Activated CD8-positive, alpha-beta memory T cell treated with anti-CD3 and anti-CD28 coated beads, Interleukin-2, amount 50 U/mL, for 4 hours (primary cell): ENCODE results near the gene PRKCH.
"Not testable (repeated sequence)": the region's sequence is repeated elsewhere in the genome, so short reads cannot be mapped to it uniquely, and the experiment has no call there.

Experiments used
- DNase-seq: peaks from one replicate; pipeline ENCODE4 v3.0.0-alpha.2; 2020

PRKCH gene

GRCh38 chr14:61396694-61397093 lies 75.3 kb downstream of the PRKCH start:
- DNase-seq = no peak

GRCh38 chr14:61397615-61398014 lies 76.2 kb downstream of the PRKCH start:
- no peak for DNase-seq

GRCh38 chr14:61398221-61398620 lies 76.8 kb downstream of the PRKCH start:
- DNase-seq = no peak

GRCh38 chr14:61399365-61399764 lies 78.0 kb downstream of the PRKCH start:
- no peak for DNase-seq

GRCh38 chr14:61401461-61401860 lies 80.1 kb downstream of the PRKCH start:
- no peak for DNase-seq

- DNase-seq = no peak
Measured at GRCh38 chr14:61403411-61403810, 82.0 kb downstream of the PRKCH start.

- no peak for DNase-seq
Measured at GRCh38 chr14:61404637-61405036, 83.3 kb downstream of the PRKCH start.

- no peak for DNase-seq
Measured at GRCh38 chr14:61406198-61406597, 84.8 kb downstream of the PRKCH start.

GRCh38 chr14:61406675-61407074 lies 85.3 kb downstream of the PRKCH start:
- no peak for DNase-seq

- no peak for DNase-seq
Measured at GRCh38 chr14:61408498-61408897, 87.1 kb downstream of the PRKCH start.

GRCh38 chr14:61409782-61410181 lies 88.4 kb downstream of the PRKCH start:
- no peak for DNase-seq

- not testable (repeated sequence) for DNase-seq
Measured at GRCh38 chr14:61415934-61416333, 94.6 kb downstream of the PRKCH start.

GRCh38 chr14:61416591-61416990 lies 95.2 kb downstream of the PRKCH start:
- DNase-seq = no peak

GRCh38 chr14:61417141-61417540 lies 95.8 kb downstream of the PRKCH start:
- no peak for DNase-seq

GRCh38 chr14:61417883-61418455 lies 96.6 kb downstream of the PRKCH start:
- no peak for DNase-seq

GRCh38 chr14:61418746-61419145 lies 97.4 kb downstream of the PRKCH start:
- no peak for DNase-seq

- no peak for DNase-seq
Measured at GRCh38 chr14:61419201-61419600, 97.8 kb downstream of the PRKCH start.

- peak; percentile 64 for DNase-seq
Measured at GRCh38 chr14:61420326-61420725, 98.9 kb downstream of the PRKCH start.

GRCh38 chr14:61421212-61421923 lies 100.0 kb downstream of the PRKCH start:
- DNase-seq = no peak

GRCh38 chr14:61426048-61426447 lies 104.7 kb downstream of the PRKCH start:
- DNase-seq = no peak

GRCh38 chr14:61428261-61428660 lies 106.9 kb downstream of the PRKCH start:
- no peak for DNase-seq

GRCh38 chr14:61429316-61429715 lies 107.9 kb downstream of the PRKCH start:
- DNase-seq = no peak

GRCh38 chr14:61430066-61430757 lies 108.8 kb downstream of the PRKCH start:
- no peak for DNase-seq

GRCh38 chr14:61433169-61433568 lies 111.8 kb downstream of the PRKCH start:
- DNase-seq = no peak
